Endometrium (tissue), 2 donors: ENCODE data around the gene INSL6.
"Not testable (repeated sequence)": the region's sequence is repeated elsewhere in the genome, so short reads cannot be mapped to it uniquely, and the experiment has no call there.

Source experiments
- FAIRE-seq: peaks from 2 replicates; lab custom pipeline; 2012; peaks lifted over from hg19 to GRCh38; lab: Jason Lieb, UNC
- donor health status: control.
- donor health status: control.

INSL6 gene

GRCh38 chr9:5185220-5185840 lies at the start of gene INSL6:
TSS of gene INSL6 (minus strand) at chr9:5185639. CDS start at chr9:5185602, 37 bp downstream.
- no peak for FAIRE-seq

GRCh38 chr9:5231212-5231611 lies 45.8 kb upstream of the INSL6 start, which contains the start of gene INSL4:
TSS of gene INSL4 (plus strand) at chr9:5231419. CDS start at chr9:5231524, 105 bp downstream.
- FAIRE-seq, result no peak

GRCh38 chr9:5230554-5230953 lies 45.1 kb upstream of the INSL6 start:
- no peak for FAIRE-seq

- no peak for FAIRE-seq
Measured at GRCh38 chr9:5205071-5205470, 19.6 kb upstream of the INSL6 start.

- no peak for FAIRE-seq
Measured at GRCh38 chr9:5195463-5195862, 10.0 kb upstream of the INSL6 start.

- FAIRE-seq, result no peak
Measured at GRCh38 chr9:5193345-5193744, 7.9 kb upstream of the INSL6 start.

- no peak for FAIRE-seq
Measured at GRCh38 chr9:5191985-5192384, 6.5 kb upstream of the INSL6 start.

- FAIRE-seq, result no peak
Measured at GRCh38 chr9:5188060-5188984, 2.9 kb upstream of the INSL6 start.

GRCh38 chr9:5186416-5187169 lies 1.2 kb upstream of the INSL6 start:
- FAIRE-seq, result peak; percentile 88

- no peak for FAIRE-seq
Measured at GRCh38 chr9:5184776-5185175, 663 bp downstream of the INSL6 start.

- not testable (repeated sequence) for FAIRE-seq
Measured at GRCh38 chr9:5180631-5181030, 4.8 kb downstream of the INSL6 start.

GRCh38 chr9:5178126-5178805 lies 7.2 kb downstream of the INSL6 start:
- no peak for FAIRE-seq

GRCh38 chr9:5146241-5146640 lies 39.2 kb downstream of the INSL6 start:
- FAIRE-seq, result no peak

GRCh38 chr9:5144217-5144616 lies 41.2 kb downstream of the INSL6 start:
- no peak for FAIRE-seq

- FAIRE-seq, result no peak
Measured at GRCh38 chr9:5140151-5140550, 45.3 kb downstream of the INSL6 start.

- no peak for FAIRE-seq
Measured at GRCh38 chr9:5122516-5122915, 62.9 kb downstream of the INSL6 start.

- no peak for FAIRE-seq
Measured at GRCh38 chr9:5122116-5122515, 63.3 kb downstream of the INSL6 start.

GRCh38 chr9:5113994-5114748 lies 71.3 kb downstream of the INSL6 start:
- FAIRE-seq, result no peak
